H9 (cell line): ENCODE results near the gene ARFGAP1. TPM values are rescaled to one million over a fixed set of nuclear protein-coding genes. Genes with fewer than 3 reads are reported as not detected.
"Not testable (repeated sequence)": the region's sequence is repeated elsewhere in the genome, so short reads cannot be mapped to it uniquely, and the experiment has no call there.

Source experiments
- DNase-seq: peaks from one replicate; pipeline ENCODE4 v3.0.0-alpha.2; 2017
- H2AFZ ChIP-seq: one replicate; pipeline ENCODE4 v1.6.1; 2013; ENCODE audit warnings: mild to moderate bottlenecking, low read length, control low read depth, moderate library complexity
- H2AK5ac ChIP-seq: 2 replicates; pipeline ENCODE4 v1.6.1; 2013; ENCODE audit warnings: low read length, control low read depth, mixed read lengths; ENCODE audit not compliant: insufficient read length
- H2BK120ac ChIP-seq: one replicate; pipeline ENCODE4 v1.6.1; 2013; ENCODE audit warnings: low read depth, mild to moderate bottlenecking, low read length, control low read depth, inconsistent platforms; ENCODE audit not compliant: poor library complexity, severe bottlenecking
- H2BK12ac ChIP-seq: 2 replicates; pipeline ENCODE4 v1.6.1; 2013; ENCODE audit warnings: low read length, control low read depth, mixed read lengths, low read depth; ENCODE audit not compliant: insufficient read length
- H2BK15ac ChIP-seq: 2 replicates; pipeline ENCODE4 v1.6.1; 2013; ENCODE audit warnings: low read depth, low read length, control low read depth
- H2BK20ac ChIP-seq: one replicate; pipeline ENCODE4 v1.6.1; 2013; ENCODE audit warnings: low read depth, mild to moderate bottlenecking, low read length, control low read depth, inconsistent platforms; ENCODE audit not compliant: poor library complexity, severe bottlenecking
- H2BK5ac ChIP-seq: 2 replicates; pipeline ENCODE4 v1.6.1; 2013; ENCODE audit warnings: low read length, control low read depth, mixed read lengths; ENCODE audit not compliant: insufficient read length
- H3K14ac ChIP-seq: 2 replicates; pipeline ENCODE4 v1.6.1; 2013; ENCODE audit warnings: low read length, control low read depth; ENCODE audit not compliant: insufficient read depth
- H3K18ac ChIP-seq: 2 replicates; pipeline ENCODE4 v1.6.1; 2013; ENCODE audit warnings: low read depth, mild to moderate bottlenecking, mixed read lengths, low read length, control low read depth; ENCODE audit not compliant: insufficient read length
- H3K23ac ChIP-seq: 2 replicates; pipeline ENCODE4 v1.6.1; 2013; ENCODE audit warnings: low read length, control low read depth, mixed read lengths, low read depth; ENCODE audit not compliant: insufficient read length
- H3K23me2 ChIP-seq: 2 replicates; pipeline ENCODE4 v1.6.1; 2013; ENCODE audit warnings: low read depth, mild to moderate bottlenecking, mixed read lengths, low read length, control low read depth; ENCODE audit not compliant: insufficient read length, poor library complexity, severe bottlenecking
- H3K27ac ChIP-seq: 2 replicates; pipeline ENCODE4 v1.5.1; 2013; ENCODE audit warnings: low read length, control low read depth, mixed read lengths, low read depth; ENCODE audit not compliant: insufficient read length
- H3K27me3 ChIP-seq: 2 replicates; pipeline ENCODE4 v1.6.1; 2013; ENCODE audit warnings: low read length, control low read depth, inconsistent platforms; ENCODE audit not compliant: insufficient read depth
- H3K4ac ChIP-seq: 2 replicates; pipeline ENCODE4 v1.6.1; 2013; ENCODE audit warnings: low read depth, mild to moderate bottlenecking, control low read depth, inconsistent platforms, low read length, moderate library complexity
- H3K4me1 ChIP-seq: 2 replicates; pipeline ENCODE4 v1.6.1; 2013; ENCODE audit warnings: low read length, control low read depth, inconsistent platforms; ENCODE audit not compliant: insufficient read depth
- H3K4me2 ChIP-seq: 2 replicates; pipeline ENCODE4 v1.6.1; 2013; ENCODE audit warnings: low read length, control low read depth, mixed read lengths; ENCODE audit not compliant: insufficient read length, insufficient read depth
- H3K56ac ChIP-seq: 2 replicates; pipeline ENCODE4 v1.6.1; 2013; ENCODE audit warnings: low read depth, mild to moderate bottlenecking, mixed read lengths, low read length, control low read depth; ENCODE audit not compliant: insufficient read length
- H3K79me1 ChIP-seq: 2 replicates; pipeline ENCODE4 v1.6.1; 2013; ENCODE audit warnings: low read depth, mild to moderate bottlenecking, moderate library complexity, low read length, control low read depth, inconsistent platforms; ENCODE audit not compliant: insufficient read depth, poor library complexity, severe bottlenecking
- H3K79me2 ChIP-seq: 2 replicates; pipeline ENCODE4 v1.6.1; 2013; ENCODE audit warnings: low read length, control low read depth, inconsistent platforms; ENCODE audit not compliant: insufficient read depth
- H3K9ac ChIP-seq: 2 replicates; pipeline ENCODE4 v1.6.1; 2013; ENCODE audit warnings: low read length, control low read depth, mixed read lengths; ENCODE audit not compliant: insufficient read length; ENCODE audit errors: extremely low read depth
- H3K9me3 ChIP-seq: one replicate; pipeline ENCODE4 v1.6.1; 2013; ENCODE audit warnings: low read depth, low read length, inconsistent platforms; ENCODE audit not compliant: control insufficient read depth
- H3T11ph ChIP-seq: one replicate; pipeline ENCODE4 v1.6.1; 2013; ENCODE audit warnings: mild to moderate bottlenecking, low read length, control low read depth, inconsistent platforms
- H4K20me1 ChIP-seq: one replicate; pipeline ENCODE4 v1.6.1; 2013; ENCODE audit not compliant: control insufficient read depth, insufficient read length, insufficient read depth
- H4K5ac ChIP-seq: 2 replicates; pipeline ENCODE4 v1.6.1; 2013; ENCODE audit warnings: low read depth, mild to moderate bottlenecking, mixed read lengths, low read length, control low read depth; ENCODE audit not compliant: insufficient read length
- H4K8ac ChIP-seq: replicated peaks from 2 replicates; pipeline ENCODE4 v1.6.1; 2013; ENCODE audit warnings: low read length, control low read depth, mixed read lengths, low read depth; ENCODE audit not compliant: insufficient read length
- H4K91ac ChIP-seq: 2 replicates; pipeline ENCODE4 v1.6.1; 2013; ENCODE audit warnings: low read depth, mild to moderate bottlenecking, moderate library complexity, mixed read lengths, low read length, control low read depth; ENCODE audit not compliant: insufficient read length
- H3K27ac Mint-ChIP-seq, 3 experiments: 2 replicates in 2 of 3; 3 replicates in 1 of 3; pipeline ENCODE4 v1.8.0; 2020 to 2021; ENCODE audit warnings: mixed read lengths in 3 of 3, mild to moderate bottlenecking in 1 of 3, moderate library complexity in 1 of 3
- H3K27me3 Mint-ChIP-seq: 2 replicates; pipeline ENCODE4 v1.8.0; 2021; ENCODE audit warnings: low read depth, mild to moderate bottlenecking, moderate library complexity, mixed read lengths
- H3K36me3 Mint-ChIP-seq, 3 experiments: 2 replicates in 2 of 3; 3 replicates in 1 of 3; pipeline ENCODE4 v1.8.0; 2020 to 2021; ENCODE audit warnings: low read depth in 3 of 3, mixed read lengths in 3 of 3; ENCODE audit not compliant: insufficient read depth in 1 of 3
- H3K4me1 Mint-ChIP-seq, 2 experiments: 2 replicates each; pipeline ENCODE4 v1.8.0; 2020; ENCODE audit warnings: mixed read lengths in 2 of 2
- H3K4me3 Mint-ChIP-seq, 2 experiments: 2 replicates in 1 of 2; 3 replicates in 1 of 2; pipeline ENCODE4 v1.8.0; 2020 to 2021; ENCODE audit warnings: mild to moderate bottlenecking in 2 of 2, mixed read lengths in 2 of 2, moderate library complexity in 1 of 2
- H3K9me3 Mint-ChIP-seq, 2 experiments: 2 replicates in 1 of 2; 3 replicates in 1 of 2; pipeline ENCODE4 v1.8.0; 2020; ENCODE audit warnings: mild to moderate bottlenecking in 2 of 2, mixed read lengths in 2 of 2, moderate library complexity in 1 of 2
- CTCF ChIP-seq: fragments of 200-600 bp; sonication (generic); conservative IDR thresholded peaks from 3 replicates; pipeline ENCODE4 v1.8.0; 2021; ENCODE audit warnings: antibody characterized with exemption, mild to moderate bottlenecking
- WGBS: extraction: QIAGEN DNeasy Blood & Tissue Kit; methylation state at CpG from one replicate; pipeline ENCODE4 v1.1.7; 2013; ENCODE audit warnings: missing lambda C conversion rate, low lambda C conversion rate, mixed read lengths; ENCODE audit not compliant: insufficient read length; ENCODE audit errors: extremely low coverage; 5-methylcytosine and 5-hydroxymethylcytosine counted together
- total RNA-seq: library from RNA; stranded (reverse); gene quantifications from 2 replicates; pipeline ENCODE4 v1.2.1, GENCODE V29; 2021

Gene ARFGAP1
- total RNA-seq, 1 experiment from 2014 or later, result 114 TPM

DNA sequence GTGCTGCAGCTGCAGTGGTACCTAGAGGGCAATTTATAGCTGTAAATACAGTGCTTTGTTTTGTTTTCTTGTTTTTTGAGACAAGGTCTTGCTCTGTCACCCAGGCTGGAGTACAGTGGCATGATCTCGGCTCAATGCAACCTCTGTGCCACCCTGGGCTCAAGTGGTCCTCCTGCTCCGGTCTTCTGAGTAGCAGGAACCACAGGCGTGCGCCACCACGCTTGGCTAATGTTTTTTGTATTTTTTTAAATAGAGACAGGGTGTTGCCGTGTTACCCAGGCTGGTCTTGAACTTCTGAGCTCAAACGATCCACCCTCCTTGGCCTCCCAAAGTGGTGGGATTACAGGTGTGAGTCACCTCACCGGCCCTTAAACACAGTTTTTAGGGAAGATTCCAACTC is 61.7 kb downstream of the ARFGAP1 start:
- Histone ChIP-seq H4K20me1 (no peaks in the 10 kb centered on the region), H2BK20ac (no peak overlapping the region), H2BK15ac (no peak overlapping the region), H3K56ac (no peak overlapping the region), H2BK120ac (no peak overlapping the region), H3K27ac (no peak overlapping the region), H4K91ac (no peak overlapping the region), H3K4me2 (no peak overlapping the region), H3T11ph (no peak overlapping the region), H3K9ac (no peak overlapping the region), H3K79me1 (no peaks in the 10 kb centered on the region), H3K27me3 (no peaks in the 10 kb centered on the region), H3K23ac (no peak overlapping the region), H3K18ac (no peak overlapping the region), H2BK12ac (no peak overlapping the region), H3K4ac (no peak overlapping the region), H3K23me2 (no peaks in the 10 kb centered on the region), H4K8ac (no peak overlapping the region), H2BK5ac (no peak overlapping the region), H3K9me3 (no peaks in the 10 kb centered on the region), H2AFZ (no peak overlapping the region), H3K14ac (no peak overlapping the region), H3K4me1 (no peaks in the 10 kb centered on the region), H3K79me2 (no peaks in the 10 kb centered on the region; the same call in 1 of the 2 replicates), H4K5ac (no peak overlapping the region), H2AK5ac (no peak overlapping the region)
- peaks cover 0 to 9% (median 8%) of the 10 kb centered on the region in 3 experiments; a peak in 5 of 7 replicates for H3K36me3 Mint-ChIP-seq
- peaks cover 6 to 19% of the 10 kb centered on the region in 2 experiments for H3K9me3 Mint-ChIP-seq
- WGBS, result no CpG with 5 or more reads among the region's 8 CpGs
- peaks cover 46% of the 10 kb centered on the region for H3K27me3 Mint-ChIP-seq
- peaks cover 0 to 9% of the 10 kb centered on the region in 2 experiments; a peak in 3 of 4 replicates for H3K4me1 Mint-ChIP-seq
- DNase-seq, result no peak
- no peak overlapping the region for H3K27ac Mint-ChIP-seq
- no peak for TF ChIP-seq CTCF
- H3K4me3 Mint-ChIP-seq, result no peak overlapping the region

- H2BK5ac ChIP-seq, H3K56ac ChIP-seq, H4K8ac ChIP-seq, H3K27ac ChIP-seq, H3K4ac ChIP-seq, H2AK5ac ChIP-seq, H2AFZ ChIP-seq, H3K23ac ChIP-seq, H3K79me1 ChIP-seq, H3K18ac ChIP-seq, H3T11ph ChIP-seq, H2BK12ac ChIP-seq, DNase-seq, H3K27me3 ChIP-seq, H2BK120ac ChIP-seq, H3K4me1 Mint-ChIP-seq, H2BK20ac ChIP-seq, H3K4me2 ChIP-seq, H3K4me1 ChIP-seq, H3K14ac ChIP-seq, H3K23me2 ChIP-seq, H4K91ac ChIP-seq, H3K4me3 Mint-ChIP-seq, H3K79me2 ChIP-seq, H4K20me1 ChIP-seq, H3K9me3 ChIP-seq, H2BK15ac ChIP-seq, H3K36me3 Mint-ChIP-seq, H3K9ac ChIP-seq, H3K27ac Mint-ChIP-seq: not testable (repeated sequence)
- H3K9me3 Mint-ChIP-seq, result peaks cover 6 to 19% of the 10 kb centered on the region in 2 experiments
- peaks cover 46% of the 10 kb centered on the region for H3K27me3 Mint-ChIP-seq
- no CpG with 5 or more reads among the region's 9 CpGs for WGBS
- peak overlapping the region; percentile 9 for H4K5ac ChIP-seq
Observed at GRCh38 chr20:63335060-63335459, 62.4 kb downstream of the ARFGAP1 start.
